Lung (tissue), 12 donors: Measurements from ENCODE around the gene ENOSF1. TPM values are rescaled to one million over a fixed set of nuclear protein-coding genes. Genes with fewer than 3 reads are reported as not detected.
A peak's percentile ranks its signal among the peaks of the same experiment; 100 is the strongest.

Experiments
- ATAC-seq: fragments of 200-7000 bp; cut with Tn5 transposase; one replicate; pipeline ENCODE4 v1.9.1; 2020; ENCODE audit warnings: moderate number of reproducible peaks; ENCODE audit not compliant: insufficient read depth, low FRiP score
- DNase-seq, 3 donors: peaks; one replicate each; pipeline ENCODE4 v3.0.0-alpha.2; 2013 to 2017
- H3K27ac ChIP-seq, 2 donors: one replicate each; pipeline ENCODE4 v1.5.1; 2013; ENCODE audit warnings: mild to moderate bottlenecking in 2 of 2, moderate library complexity in 2 of 2, control low read depth in 1 of 2, inconsistent platforms in 1 of 2, low read depth in 1 of 2, low read length in 1 of 2
- H3K27me3 ChIP-seq, 3 donors: one replicate each; pipeline ENCODE4 v1.5.1; 2013; ENCODE audit warnings: low read length in 2 of 3; ENCODE audit not compliant: control insufficient read depth in 3 of 3, insufficient read depth in 3 of 3
- H3K36me3 ChIP-seq, 4 donors: one replicate each; pipeline ENCODE4 v1.5.1; 2013; ENCODE audit warnings: low read length in 4 of 4, mild to moderate bottlenecking in 1 of 4, moderate library complexity in 1 of 4; ENCODE audit not compliant: control insufficient read depth in 4 of 4, insufficient read depth in 4 of 4
- H3K4me1 ChIP-seq, 5 donors: one replicate each; pipeline ENCODE4 v1.5.1; 2013; ENCODE audit warnings: low read length in 5 of 5, mild to moderate bottlenecking in 2 of 5, moderate library complexity in 1 of 5; ENCODE audit not compliant: control insufficient read depth in 5 of 5, insufficient read depth in 5 of 5
- H3K4me3 ChIP-seq: one replicate; pipeline ENCODE4 v1.5.1; 2013; ENCODE audit warnings: mild to moderate bottlenecking, control low read depth, moderate library complexity
- H3K9ac ChIP-seq, 2 donors: one replicate each; pipeline ENCODE4 v1.5.1; 2013; ENCODE audit warnings: low read length in 2 of 2, control low read depth in 1 of 2; ENCODE audit not compliant: insufficient read depth in 1 of 2
- H3K9me3 ChIP-seq, 4 donors: one replicate each; pipeline ENCODE4 v1.5.1; 2013; ENCODE audit warnings: low read length in 3 of 4, mild to moderate bottlenecking in 1 of 4, moderate library complexity in 1 of 4; ENCODE audit not compliant: control insufficient read depth in 4 of 4, insufficient read depth in 3 of 4
- WGBS, 2 donors: extraction: QIAGEN DNeasy Blood & Tissue Kit; methylation state at CpG; one replicate each; pipeline ENCODE4 v1.1.7; 2013; 5-methylcytosine and 5-hydroxymethylcytosine counted together
- polyA plus RNA-seq, 2 donors: library from polyadenylated mRNA; stranded (reverse); fragments of 200-250 nt; gene quantifications; one replicate each; pipeline ENCODE4 v1.2.1, GENCODE V29; 2013
- total RNA-seq, 2 donors: library from RNA; depleted of rRNA in 1 of 2; stranded (reverse); fragments of >200 nt in 1 of 2; gene quantifications; one replicate each; pipeline ENCODE4 v1.2.1, GENCODE V29; 2014 to 2021
- TF ChIP-seq, protein P1 (sequence below): IDR thresholded peaks from 2 replicates; pipeline ENCODE4 v1.5.1; 2012; ENCODE audit warnings: mild to moderate bottlenecking; ENCODE audit errors: control extremely low read depth, extremely low read depth
- donor health status: control.
- donor health status: control.
- donor health status: Bipolar disorder and iron deficiency.
- donor health status: healthy.
- donor health status: DM: yes; HTN: yes; CAD: no.

Gene ENOSF1
- total and polyA plus RNA-seq, 4 donors: 26.9 to 122 (median 101) TPM

DNA sequence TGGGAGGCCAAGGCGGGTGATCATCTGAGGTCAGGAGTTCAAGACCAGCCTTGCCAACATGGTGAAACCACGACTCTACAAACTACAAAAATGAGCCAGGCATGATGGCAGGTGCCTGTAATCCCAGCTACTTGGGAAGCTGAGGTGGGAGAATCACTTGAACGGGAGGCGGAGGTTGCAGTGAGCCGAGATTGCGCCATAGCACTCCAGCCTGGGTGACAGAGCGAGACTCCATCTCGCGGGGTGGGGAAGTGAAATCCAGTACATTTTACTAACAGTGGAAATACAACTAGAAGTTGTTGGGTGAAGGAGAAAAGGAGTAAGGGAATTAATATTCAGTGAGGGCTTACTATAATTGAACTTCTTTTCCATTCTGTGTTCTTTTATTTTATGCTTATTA lies 13.2 kb upstream of the ENOSF1 start:
- Histone ChIP-seq H3K9me3 (no peaks in the 10 kb centered on the region), H3K27me3 (no peaks in the 10 kb centered on the region), H3K4me3 (no peak overlapping the region), H3K4me1 (peaks cover 0 to 20% (median 0%) of the 10 kb centered on the region in 5 donors), H3K9ac (no peak overlapping the region), H3K36me3 (peaks cover 0 to 8% (median 1%) of the 10 kb centered on the region in 4 donors), H3K27ac (no peak overlapping the region)
- TF ChIP-seq, protein P1, sequence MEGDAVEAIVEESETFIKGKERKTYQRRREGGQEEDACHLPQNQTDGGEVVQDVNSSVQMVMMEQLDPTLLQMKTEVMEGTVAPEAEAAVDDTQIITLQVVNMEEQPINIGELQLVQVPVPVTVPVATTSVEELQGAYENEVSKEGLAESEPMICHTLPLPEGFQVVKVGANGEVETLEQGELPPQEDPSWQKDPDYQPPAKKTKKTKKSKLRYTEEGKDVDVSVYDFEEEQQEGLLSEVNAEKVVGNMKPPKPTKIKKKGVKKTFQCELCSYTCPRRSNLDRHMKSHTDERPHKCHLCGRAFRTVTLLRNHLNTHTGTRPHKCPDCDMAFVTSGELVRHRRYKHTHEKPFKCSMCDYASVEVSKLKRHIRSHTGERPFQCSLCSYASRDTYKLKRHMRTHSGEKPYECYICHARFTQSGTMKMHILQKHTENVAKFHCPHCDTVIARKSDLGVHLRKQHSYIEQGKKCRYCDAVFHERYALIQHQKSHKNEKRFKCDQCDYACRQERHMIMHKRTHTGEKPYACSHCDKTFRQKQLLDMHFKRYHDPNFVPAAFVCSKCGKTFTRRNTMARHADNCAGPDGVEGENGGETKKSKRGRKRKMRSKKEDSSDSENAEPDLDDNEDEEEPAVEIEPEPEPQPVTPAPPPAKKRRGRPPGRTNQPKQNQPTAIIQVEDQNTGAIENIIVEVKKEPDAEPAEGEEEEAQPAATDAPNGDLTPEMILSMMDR: no peak
- no peak for DNase-seq
- 74 to 90% methylated on average over 9 of the region's 9 CpGs for WGBS, 2 donors
- no peak for ATAC-seq

DNA sequence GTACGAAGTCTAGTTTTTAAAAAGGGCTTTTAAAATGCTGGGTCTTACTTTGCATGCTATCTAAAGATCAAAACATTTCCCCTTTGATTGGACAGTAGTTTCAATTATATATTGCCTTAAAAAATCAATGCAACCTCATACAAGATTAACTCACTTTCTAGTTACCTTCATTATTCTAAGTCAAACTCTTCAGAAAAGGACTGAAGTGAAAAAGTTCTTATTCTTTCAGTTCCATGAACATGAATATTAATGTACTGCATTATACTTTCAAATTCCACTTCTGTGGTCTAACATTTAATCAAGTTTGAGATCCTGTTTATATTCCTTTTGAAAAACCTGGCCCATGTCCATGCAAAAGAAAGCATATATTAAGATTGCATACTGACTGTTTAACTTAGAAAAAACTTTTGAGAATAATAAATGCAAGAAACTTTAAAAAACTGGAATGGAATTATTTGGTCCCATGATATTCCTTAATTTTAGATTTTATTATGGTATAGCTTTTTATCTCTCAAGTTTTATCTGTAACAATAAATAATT lies 11.2 kb upstream of the ENOSF1 start:
- ATAC-seq (no peak), DNase-seq (peak in 2 of 3 donors; percentile 63 to 76)
- H3K9ac ChIP-seq: no peak overlapping the region
- peaks cover 0 to 7% (median 1%) of the 10 kb centered on the region in 4 donors for H3K36me3 ChIP-seq
- H3K27ac ChIP-seq: no peak overlapping the region
- H3K9me3 ChIP-seq: no peaks in the 10 kb centered on the region
- no peaks in the 10 kb centered on the region for H3K27me3 ChIP-seq
- peaks cover 0 to 20% (median 0%) of the 10 kb centered on the region in 5 donors for H3K4me1 ChIP-seq
- TF ChIP-seq, protein P1: no peak
- 65 to 78% methylated on average over 1 of the region's 1 CpG for WGBS, 2 donors
- no peak overlapping the region for H3K4me3 ChIP-seq

DNA sequence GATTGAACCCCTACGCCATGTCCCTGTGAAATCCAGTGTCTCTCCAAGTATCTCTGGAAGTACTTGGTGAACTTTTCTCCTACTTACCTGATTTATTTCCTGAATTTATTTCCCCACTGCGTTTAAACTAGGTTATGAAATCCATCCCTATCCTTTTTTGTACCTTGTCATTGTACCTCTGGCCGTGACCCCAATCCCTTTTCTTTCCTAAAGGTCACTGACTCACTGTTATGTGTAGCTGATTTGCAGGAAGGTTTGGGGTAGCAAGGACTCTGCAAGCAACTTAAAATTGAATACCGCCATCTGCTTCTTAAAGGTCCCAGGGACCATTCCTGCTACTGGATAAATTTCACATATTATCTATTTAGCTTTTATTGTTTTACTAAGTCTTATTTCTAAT lies 4.6 kb upstream of the ENOSF1 start:
- peaks cover 0 to 5% (median 0%) of the 10 kb centered on the region in 5 donors for H3K4me1 ChIP-seq
- TF ChIP-seq, protein P1: no peak
- no peak for DNase-seq
- H3K27ac ChIP-seq: no peak overlapping the region
- 85 to 86% methylated on average over 4 of the region's 4 CpGs for WGBS, 2 donors
- H3K4me3 ChIP-seq: no peak overlapping the region
- no peaks in the 10 kb centered on the region for H3K9me3 ChIP-seq
- ATAC-seq: no peak
- peaks cover 0 to 3% (median under 1%) of the 10 kb centered on the region in 4 donors for H3K36me3 ChIP-seq
- H3K9ac ChIP-seq: no peak overlapping the region
- no peaks in the 10 kb centered on the region for H3K27me3 ChIP-seq

DNA sequence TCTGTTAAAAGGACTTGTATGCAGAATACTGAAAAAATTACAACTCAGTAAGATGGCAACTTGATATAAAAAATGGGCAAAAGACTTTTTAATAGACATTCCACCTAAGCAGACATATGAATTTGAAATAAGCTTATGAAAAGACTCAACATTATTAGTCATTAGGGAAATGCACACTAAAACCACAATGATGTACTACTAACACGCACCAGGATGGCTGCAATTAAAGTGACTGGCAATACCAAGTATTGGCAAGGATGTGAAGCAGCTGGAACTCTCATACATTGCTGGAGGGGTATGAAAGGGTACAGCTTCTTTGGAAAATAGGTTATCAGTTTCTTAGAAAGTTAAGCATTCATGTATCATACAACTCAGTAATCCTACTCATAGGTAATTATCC lies 3.2 kb upstream of the ENOSF1 start:
- 68 to 70% methylated on average over 1 of the region's 1 CpG for WGBS, 2 donors
- Histone ChIP-seq H3K9ac (no peak overlapping the region), H3K4me3 (no peak overlapping the region), H3K4me1 (peaks cover 0 to 8% (median 5%) of the 10 kb centered on the region in 5 donors), H3K36me3 (peaks cover 0 to 3% (median 0%) of the 10 kb centered on the region in 4 donors), H3K27me3 (no peaks in the 10 kb centered on the region), H3K9me3 (no peaks in the 10 kb centered on the region), H3K27ac (no peak overlapping the region)
- TF ChIP-seq, protein P1: no peak
- no peak for DNase-seq
- ATAC-seq: no peak
